Lower lobe of right lung (tissue), 2 donors: Measurements from ENCODE around the gene CXorf66. TPM values are rescaled to one million over a fixed set of nuclear protein-coding genes. Genes with fewer than 3 reads are reported as not detected.

Experiments
- ATAC-seq, 2 donors: fragments of 200-7000 bp; cut with Tn5 transposase; one replicate each; pipeline ENCODE4 v1.9.1; 2020 to 2022; ENCODE audit warnings: mild to moderate bottlenecking in 2 of 2, moderate library complexity in 2 of 2
- DNase-seq: peaks from one replicate; pipeline ENCODE4 v3.0.0-alpha.2; 2020
- H3K27ac ChIP-seq: fragments of 200-600 bp; one replicate; pipeline ENCODE4 v1.8.0; 2022
- H3K27me3 ChIP-seq: fragments of 200-600 bp; one replicate; pipeline ENCODE4 v1.8.0; 2022; ENCODE audit warnings: low read depth
- H3K36me3 ChIP-seq: fragments of 200-600 bp; one replicate; pipeline ENCODE4 v1.8.0; 2022; ENCODE audit warnings: mild to moderate bottlenecking
- H3K4me1 ChIP-seq: fragments of 200-600 bp; one replicate; pipeline ENCODE4 v1.8.0; 2022
- H3K4me3 ChIP-seq: fragments of 200-600 bp; one replicate; pipeline ENCODE4 v1.8.0; 2022; ENCODE audit warnings: mild to moderate bottlenecking
- H3K9me3 ChIP-seq: fragments of 200-600 bp; one replicate; pipeline ENCODE4 v1.8.0; 2022
- CTCF ChIP-seq: fragments of 200-600 bp; IDR thresholded peaks from one replicate; pipeline ENCODE4 v1.8.0; 2022; ENCODE audit warnings: antibody characterized with exemption, mild to moderate bottlenecking
- intact Hi-C: fragments of 100-400 bp; cut with DNase I; formaldehyde crosslinking; loops from one replicate; pipeline ENCODE4 v1.11.0; 2022
- microRNA-seq: library from miRNA; unstranded; fragments of <30 nt; microRNA quantifications from one replicate; pipeline ENCODE4 v1.2.0, GENCODE V29; 2020; ENCODE audit warnings: borderline number of aligned reads
- total RNA-seq: library from RNA; stranded (reverse); fragmentation: NEBNext Ultra II Directional; extraction: Animal tissue kit (Norgen Biotek cat#: 25700); gene quantifications from one replicate; pipeline ENCODE4 v1.2.1, GENCODE V29; 2021
- donor health status: DM: no; HTN: yes; CAD: no; lungs with severe emphysema.

Gene CXorf66
- total RNA-seq, 1 donor from 2014 or later = not detected

- no peak for DNase-seq
- intact Hi-C loops = no loop called here
- H3K4me3 ChIP-seq = no peak overlapping the region
- TF ChIP-seq CTCF = no peak
- H3K4me1 ChIP-seq = no peaks in the 10 kb centered on the region
- H3K27ac ChIP-seq = no peak overlapping the region
- no peaks in the 10 kb centered on the region for H3K36me3 ChIP-seq
- no peaks in the 10 kb centered on the region for H3K9me3 ChIP-seq
- ATAC-seq = no peak
- no peaks in the 10 kb centered on the region for H3K27me3 ChIP-seq
These were observed 59.6 kb downstream of the CXorf66 start for GRCh38 chrX:139905743-139906142.

Small RNA genes within 50 kb of the gene (microRNA-seq; reads per million reads assigned to microRNA genes)
- 68.9 reads per million, percentile 44 among the genes with 10 or more reads in this experiment for gene MIR505

Other genes with a start within 250 kb of the CXorf66 start
- gene ATP11C, start 32.5 kb downstream of the CXorf66 start, total RNA-seq = 14.2 TPM